SU-DHL-6 (cell line): Measurements from ENCODE around the gene LRRTM4.

Experiments
- H2AFZ ChIP-seq: fragments of 200-600 bp; sonication (generic); 2 replicates; pipeline ENCODE4 v1.6.1; 2014; ENCODE audit warnings: low read depth, mild to moderate bottlenecking, moderate library complexity, mixed read lengths, antibody characterized with exemption, low read length; ENCODE audit not compliant: severe bottlenecking
- H3F3A ChIP-seq: fragments of 200-600 bp; shearing (Covaris generic); 2 replicates; pipeline ENCODE4 v1.6.0; 2016; ENCODE audit warnings: antibody characterized with exemption, mild to moderate bottlenecking; ENCODE audit not compliant: insufficient read depth
- H3K27ac ChIP-seq: fragments of 200-600 bp; sonication (generic); 2 replicates; pipeline ENCODE4 v1.5.1; 2016; ENCODE audit warnings: low read depth, mild to moderate bottlenecking, low read length, moderate library complexity, mixed read lengths
- H3K27me3 ChIP-seq: fragments of 200-600 bp; sonication (generic), shearing (Covaris generic); 2 replicates; pipeline ENCODE4 v1.6.0; 2014; ENCODE audit warnings: mild to moderate bottlenecking, low read length
- H3K36me3 ChIP-seq: fragments of 200-600 bp; sonication (generic); 2 replicates; pipeline ENCODE4 v1.6.1; 2014; ENCODE audit warnings: mild to moderate bottlenecking, low read length, mixed read lengths
- H3K4me2 ChIP-seq: fragments of 300-600, 200-600 bp; shearing (Covaris generic), sonication (generic); 2 replicates; pipeline ENCODE4 v1.6.0; 2014; ENCODE audit warnings: low read length, low read depth, mild to moderate bottlenecking; ENCODE audit not compliant: poor library complexity, severe bottlenecking
- H3K4me3 ChIP-seq: fragments of 200-600 bp; sonication (generic); 2 replicates; pipeline ENCODE4 v1.5.1; 2014; ENCODE audit warnings: antibody characterized with exemption, low read length, mild to moderate bottlenecking, mixed read lengths; ENCODE audit not compliant: insufficient read depth, poor library complexity, severe bottlenecking
- H3K79me2 ChIP-seq: fragments of 200-600 bp; sonication (generic); 2 replicates; pipeline ENCODE4 v1.6.1; 2014; ENCODE audit warnings: mild to moderate bottlenecking, low read length, moderate library complexity; ENCODE audit not compliant: insufficient read depth
- H3K9ac ChIP-seq: fragments of 200-600 bp; sonication (generic); 2 replicates; pipeline ENCODE4 v1.7.0; 2014; ENCODE audit warnings: mild to moderate bottlenecking, low read length
- H3K9me2 ChIP-seq: fragments of 200-600 bp; sonication (generic); replicated peaks from 2 replicates; pipeline ENCODE4 v1.6.1; 2014; ENCODE audit warnings: low read length; ENCODE audit not compliant: insufficient read depth
- H3K9me3 ChIP-seq: fragments of 200-600 bp; sonication (generic); 2 replicates; pipeline ENCODE4 v1.6.1; 2014; ENCODE audit warnings: low read length, mixed read lengths; ENCODE audit not compliant: insufficient read depth
- H4K20me1 ChIP-seq: fragments of 200-600 bp; sonication (generic); 2 replicates; pipeline ENCODE4 v1.6.1; 2014; ENCODE audit warnings: low read depth, mild to moderate bottlenecking, antibody characterized with exemption, low read length, moderate library complexity, mixed read lengths
- EZH2phosphoT487 ChIP-seq: fragments of 200-600 bp; sonication (generic), shearing (Covaris generic); conservative IDR thresholded peaks from 2 replicates; pipeline ENCODE4 v1.6.1; 2018; ENCODE audit warnings: mild to moderate bottlenecking, antibody characterized with exemption, low read length, moderate library complexity, mixed read lengths
- TF ChIP-seq, protein P1 (sequence below): fragments of 200-600 bp; sonication (generic); IDR thresholded peaks from one replicate; pipeline ENCODE4 v1.5.1; 2017; ENCODE audit warnings: antibody characterized with exemption, mild to moderate bottlenecking, low read length, moderate library complexity; ENCODE audit not compliant: insufficient read depth, poor library complexity, severe bottlenecking

The LRRTM4 gene

GRCh38 chr2:77008853-77009252 is 513.3 kb downstream of the LRRTM4 start:
- H3K4me3 ChIP-seq = no peak overlapping the region
- no peaks in the 10 kb centered on the region for H3K9me2 ChIP-seq
- H3K27me3 ChIP-seq = no peaks in the 10 kb centered on the region
- H4K20me1 ChIP-seq = no peaks in the 10 kb centered on the region
- H3K9ac ChIP-seq = no peak overlapping the region
- H2AFZ ChIP-seq = no peak overlapping the region
- H3F3A ChIP-seq = 0 out of 2 replicates have a peak, but pooled peaks cover 2% of the 10 kb centered on the region
- TF ChIP-seq, protein P1, sequence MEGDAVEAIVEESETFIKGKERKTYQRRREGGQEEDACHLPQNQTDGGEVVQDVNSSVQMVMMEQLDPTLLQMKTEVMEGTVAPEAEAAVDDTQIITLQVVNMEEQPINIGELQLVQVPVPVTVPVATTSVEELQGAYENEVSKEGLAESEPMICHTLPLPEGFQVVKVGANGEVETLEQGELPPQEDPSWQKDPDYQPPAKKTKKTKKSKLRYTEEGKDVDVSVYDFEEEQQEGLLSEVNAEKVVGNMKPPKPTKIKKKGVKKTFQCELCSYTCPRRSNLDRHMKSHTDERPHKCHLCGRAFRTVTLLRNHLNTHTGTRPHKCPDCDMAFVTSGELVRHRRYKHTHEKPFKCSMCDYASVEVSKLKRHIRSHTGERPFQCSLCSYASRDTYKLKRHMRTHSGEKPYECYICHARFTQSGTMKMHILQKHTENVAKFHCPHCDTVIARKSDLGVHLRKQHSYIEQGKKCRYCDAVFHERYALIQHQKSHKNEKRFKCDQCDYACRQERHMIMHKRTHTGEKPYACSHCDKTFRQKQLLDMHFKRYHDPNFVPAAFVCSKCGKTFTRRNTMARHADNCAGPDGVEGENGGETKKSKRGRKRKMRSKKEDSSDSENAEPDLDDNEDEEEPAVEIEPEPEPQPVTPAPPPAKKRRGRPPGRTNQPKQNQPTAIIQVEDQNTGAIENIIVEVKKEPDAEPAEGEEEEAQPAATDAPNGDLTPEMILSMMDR = no peak
- no peak for TF ChIP-seq EZH2phosphoT487
- no peaks in the 10 kb centered on the region for H3K79me2 ChIP-seq
- no peak overlapping the region for H3K4me2 ChIP-seq
- no peaks in the 10 kb centered on the region for H3K9me3 ChIP-seq
- no peak overlapping the region for H3K27ac ChIP-seq
- no peaks in the 10 kb centered on the region for H3K36me3 ChIP-seq

- H3K36me3 ChIP-seq = no peaks in the 10 kb centered on the region
- no peak overlapping the region for H3K4me3 ChIP-seq
- no peak overlapping the region for H2AFZ ChIP-seq
- H3K79me2 ChIP-seq = no peaks in the 10 kb centered on the region
- H3K9me2 ChIP-seq = no peaks in the 10 kb centered on the region
- H4K20me1 ChIP-seq = no peaks in the 10 kb centered on the region
- no peak overlapping the region for H3K9ac ChIP-seq
- H3K4me2 ChIP-seq = no peak overlapping the region
- no peak overlapping the region for H3K27ac ChIP-seq
- no peaks in the 10 kb centered on the region for H3K9me3 ChIP-seq
- H3K27me3 ChIP-seq = no peaks in the 10 kb centered on the region
- no peak for TF ChIP-seq EZH2phosphoT487
- TF ChIP-seq, protein P1 = no peak
- no peaks in the 10 kb centered on the region for H3F3A ChIP-seq
Observed at GRCh38 chr2:77007686-77008085, 514.5 kb downstream of the LRRTM4 start.

DNA sequence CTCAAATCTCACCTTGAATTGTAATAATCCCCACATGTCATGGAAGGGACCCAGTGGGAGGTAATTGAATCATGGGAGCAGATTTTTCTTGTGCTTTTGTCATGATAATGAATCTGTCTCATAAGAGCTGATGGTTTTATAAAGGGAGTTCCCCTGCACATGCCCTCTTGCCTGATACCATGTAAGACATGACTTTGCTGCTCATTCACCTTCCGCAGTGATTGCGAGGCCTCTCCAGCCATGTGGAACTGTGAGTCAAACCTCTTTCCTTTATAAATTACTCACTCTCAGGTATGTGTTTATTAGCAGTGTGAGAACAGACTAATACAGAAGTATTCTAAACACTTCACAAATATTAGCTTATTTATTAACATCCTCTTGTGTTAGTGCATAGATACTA is 516.7 kb downstream of the LRRTM4 start:
- no peaks in the 10 kb centered on the region for H3F3A ChIP-seq
- TF ChIP-seq, protein P1 = no peak
- no peak for TF ChIP-seq EZH2phosphoT487
- H2AFZ ChIP-seq = no peak overlapping the region
- no peaks in the 10 kb centered on the region for H4K20me1 ChIP-seq
- no peaks in the 10 kb centered on the region for H3K36me3 ChIP-seq
- H3K79me2 ChIP-seq = no peaks in the 10 kb centered on the region
- no peak overlapping the region for H3K4me2 ChIP-seq
- no peak overlapping the region for H3K27ac ChIP-seq
- no peak overlapping the region for H3K4me3 ChIP-seq
- H3K9me2 ChIP-seq = no peaks in the 10 kb centered on the region
- H3K9me3 ChIP-seq = no peaks in the 10 kb centered on the region
- H3K27me3 ChIP-seq = no peaks in the 10 kb centered on the region
- no peak overlapping the region for H3K9ac ChIP-seq
